HG03025 (cell line): Measurements from ENCODE around the gene LMF2.

Experiments
- ATAC-seq: cut with Tn5 transposase; IDR thresholded peaks from one replicate; pipeline ENCODE4 v1.9.1; 2021; ENCODE audit warnings: mild to moderate bottlenecking, moderate library complexity; ENCODE audit not compliant: unreplicated experiment, low FRiP score

LMF2 gene

GRCh38 chr22:50468626-50469025 lies 38.9 kb downstream of the LMF2 start:
- ATAC-seq, result no peak

- ATAC-seq, result no peak
Observed at GRCh38 chr22:50467773-50468440, 39.6 kb downstream of the LMF2 start.

GRCh38 chr22:50467341-50467740 lies 40.2 kb downstream of the LMF2 start:
- no peak for ATAC-seq

- no peak for ATAC-seq
Observed at GRCh38 chr22:50465066-50465930, 42.2 kb downstream of the LMF2 start.

GRCh38 chr22:50464451-50464850 lies 43.1 kb downstream of the LMF2 start:
- no peak for ATAC-seq

GRCh38 chr22:50463188-50463900 lies 44.2 kb downstream of the LMF2 start:
- no peak for ATAC-seq

GRCh38 chr22:50461979-50462540 lies 45.4 kb downstream of the LMF2 start:
- no peak for ATAC-seq

GRCh38 chr22:50461536-50461935 lies 46.0 kb downstream of the LMF2 start:
- no peak for ATAC-seq

- no peak for ATAC-seq
Observed at GRCh38 chr22:50460938-50461337, 46.6 kb downstream of the LMF2 start.

GRCh38 chr22:50459496-50460140 lies 47.9 kb downstream of the LMF2 start:
- ATAC-seq, result no peak

GRCh38 chr22:50459016-50459415 lies 48.5 kb downstream of the LMF2 start:
- no peak for ATAC-seq

- ATAC-seq, result no peak
Observed at GRCh38 chr22:50456466-50457234, 50.9 kb downstream of the LMF2 start.

GRCh38 chr22:50456026-50456425 lies 51.5 kb downstream of the LMF2 start:
- no peak for ATAC-seq

GRCh38 chr22:50455201-50455600 lies 52.3 kb downstream of the LMF2 start:
- no peak for ATAC-seq

GRCh38 chr22:50454556-50455075 lies 52.9 kb downstream of the LMF2 start:
- ATAC-seq, result no peak
